Measurements from ENCODE around the gene CAMSAP1. TPM values are rescaled to one million over a fixed set of nuclear protein-coding genes. Genes with fewer than 3 reads are reported as not detected.

Gene CAMSAP1
- polyA plus RNA-seq, 1 donor = 24.5 TPM

- DNase-seq (ENCODE audit: low read depth) = no peak
These were observed 114.8 kb downstream of the CAMSAP1 start for GRCh38 chr9:135792268-135793128.

GRCh38 chr9:135791431-135792267 lies 115.7 kb downstream of the CAMSAP1 start:
- no peak for DNase-seq (ENCODE audit: low read depth)

GRCh38 chr9:135790850-135791249 lies 116.5 kb downstream of the CAMSAP1 start:
- DNase-seq (ENCODE audit: low read depth) = no peak

GRCh38 chr9:135790356-135790755 lies 117.0 kb downstream of the CAMSAP1 start:
- no peak for DNase-seq (ENCODE audit: low read depth)

- no peak for DNase-seq (ENCODE audit: low read depth)
These were observed 117.5 kb downstream of the CAMSAP1 start for GRCh38 chr9:135789838-135790291.

- no peak for DNase-seq (ENCODE audit: low read depth)
These were observed 118.6 kb downstream of the CAMSAP1 start for GRCh38 chr9:135788576-135789300.

- DNase-seq (ENCODE audit: low read depth) = no peak
These were observed 119.4 kb downstream of the CAMSAP1 start for GRCh38 chr9:135787776-135788575.

- no peak for DNase-seq (ENCODE audit: low read depth)
These were observed 120.0 kb downstream of the CAMSAP1 start for GRCh38 chr9:135787317-135787716.

GRCh38 chr9:135786146-135786690 lies 121.1 kb downstream of the CAMSAP1 start:
- no peak for DNase-seq (ENCODE audit: low read depth)

GRCh38 chr9:135785013-135785575 lies 122.3 kb downstream of the CAMSAP1 start:
- DNase-seq (ENCODE audit: low read depth) = no peak

GRCh38 chr9:135783540-135784245 lies 123.7 kb downstream of the CAMSAP1 start:
- no peak for DNase-seq (ENCODE audit: low read depth)

- no peak for DNase-seq (ENCODE audit: low read depth)
These were observed 124.4 kb downstream of the CAMSAP1 start for GRCh38 chr9:135782946-135783345.

GRCh38 chr9:135780626-135781025 lies 126.7 kb downstream of the CAMSAP1 start:
- DNase-seq (ENCODE audit: low read depth) = no peak

- DNase-seq (ENCODE audit: low read depth) = no peak
These were observed 127.3 kb downstream of the CAMSAP1 start for GRCh38 chr9:135780086-135780485.

GRCh38 chr9:135779571-135779970 lies 127.8 kb downstream of the CAMSAP1 start:
- DNase-seq (ENCODE audit: low read depth) = no peak

GRCh38 chr9:135778421-135778820 lies 128.9 kb downstream of the CAMSAP1 start:
- DNase-seq (ENCODE audit: low read depth) = no peak

- DNase-seq (ENCODE audit: low read depth) = no peak
These were observed 129.6 kb downstream of the CAMSAP1 start for GRCh38 chr9:135777623-135778177.

GRCh38 chr9:135776893-135777622 lies 130.3 kb downstream of the CAMSAP1 start:
- DNase-seq (ENCODE audit: low read depth) = no peak

GRCh38 chr9:135775911-135776310 lies 131.4 kb downstream of the CAMSAP1 start:
- no peak for DNase-seq (ENCODE audit: low read depth)

Data from forelimb muscle (tissue), 1 donor.